ENCODE data around the gene NALCN. TPM values are rescaled to one million over a fixed set of nuclear protein-coding genes. Genes with fewer than 3 reads are reported as not detected.

Gene NALCN
- total and polyA plus RNA-seq, 2 of the 8 experiments (the other 6 are each of a cell fraction or from before 2014, with no cell fraction given): 0.26 to 0.54 TPM

- TF ChIP-seq CTCF (IDR thresholded peaks at IDR 0.05; ENCODE audit: control extremely low read depth in 1 of 3, insufficient read depth in 1 of 3, low read depth in 1 of 3, low read length in 3 of 3) (no peak), SRF (IDR thresholded peaks at IDR 0.05; ENCODE audit: low read depth, low read length) (no peak), BRCA1 (IDR thresholded peaks at IDR 0.05; ENCODE audit: low read depth, low read length) (no peak), RNF2 (IDR thresholded peaks at IDR 0.05; ENCODE audit: borderline replicate concordance, low read depth, low read length, missing control alignments, poor library complexity, severe bottlenecking) (no peak), HDAC6 (IDR thresholded peaks at IDR 0.05; ENCODE audit: low read depth, low read length) (no peak), GTF2F1 (IDR thresholded peaks at IDR 0.05; ENCODE audit: borderline replicate concordance, low read depth, low read length) (no peak), EZH2 (IDR thresholded peaks at IDR 0.05; ENCODE audit: low read depth, low read length, severe bottlenecking) (no peak), JUN (IDR thresholded peaks at IDR 0.05; ENCODE audit: low read depth, low read length) (no peak), ATF3 (IDR thresholded peaks at IDR 0.05; ENCODE audit: insufficient read depth, low read depth, low read length) (no peak)
Measured at GRCh38 chr13:101346942-101347728, 69.2 kb downstream of the NALCN start (continued).

Data from H1 (cell line).